PC-9 (cell line): Measurements from ENCODE around the gene AKAP3. TPM values are rescaled to one million over a fixed set of nuclear protein-coding genes. Genes with fewer than 3 reads are reported as not detected.

Experiments
- BruUV-seq: library from RNA; stranded (reverse); fragments of 400-500 nt; replicated peaks from 2 replicates; lab custom pipeline; 2021; lab: Mats Ljungman, UMichigan
- CTCF ChIA-PET: fragments of 300-600 bp; sonication (Branson Sonifier 250); formaldehyde crosslinking; loops from one replicate; lab custom pipeline; 2022; ENCODE audit warnings: antibody characterized with exemption; lab: Charles Lee
- POLR2A ChIA-PET: fragments of 300-600 bp; sonication (Branson Sonifier 250); formaldehyde crosslinking; loops from one replicate; lab custom pipeline; 2022; ENCODE audit warnings: antibody characterized with exemption; ENCODE audit not compliant: unreplicated experiment; lab: Charles Lee
- DNase-seq, 2 experiments: peaks; one replicate each; pipeline versions ENCODE4 v3.0.0 to v3.0.0-alpha.2; 2015 to 2022; ENCODE audit warnings: mixed read lengths in 1 of 2
- H2AFZ ChIP-seq: fragments of 200-600 bp; sonication (generic); 2 replicates; pipeline ENCODE4 v1.8.1; 2017; ENCODE audit warnings: antibody characterized with exemption
- H3F3A ChIP-seq: fragments of 200-600 bp; sonication (generic); 2 replicates; pipeline ENCODE4 v1.8.1; 2017; ENCODE audit warnings: antibody characterized with exemption, mild to moderate bottlenecking, low read depth; ENCODE audit not compliant: insufficient read depth
- H3K27ac ChIP-seq: fragments of 200-600 bp; sonication (generic); 2 replicates; pipeline ENCODE4 v1.6.1; 2016; ENCODE audit warnings: mixed run types
- H3K27me3 ChIP-seq: fragments of 200-600 bp; sonication (generic); 2 replicates; pipeline ENCODE4 v1.6.1; 2016; ENCODE audit warnings: low read depth, mixed run types; ENCODE audit not compliant: insufficient read depth
- H3K36me3 ChIP-seq: fragments of 200-600 bp; sonication (generic); 2 replicates; pipeline ENCODE4 v1.6.1; 2016; ENCODE audit warnings: low read depth, mixed run types
- H3K4me1 ChIP-seq: fragments of 200-600 bp; sonication (generic); replicated peaks from 2 replicates; pipeline ENCODE4 v1.6.1; 2016; ENCODE audit warnings: mixed run types; ENCODE audit not compliant: insufficient read depth
- H3K4me2 ChIP-seq: fragments of 200-600 bp; sonication (generic); 2 replicates; pipeline ENCODE4 v1.6.1; 2017; ENCODE audit warnings: mixed run types
- H3K4me3 ChIP-seq: fragments of 200-600 bp; sonication (generic); 2 replicates; pipeline ENCODE4 v1.6.1; 2016; ENCODE audit warnings: mixed run types
- H3K79me2 ChIP-seq: fragments of 200-600 bp; sonication (generic); 2 replicates; pipeline ENCODE4 v1.6.1; 2017; ENCODE audit warnings: low read depth, mixed run types
- H3K9me2 ChIP-seq: fragments of 200-600 bp; sonication (generic); 2 replicates; pipeline ENCODE4 v1.8.1; 2017; ENCODE audit warnings: mild to moderate bottlenecking; ENCODE audit not compliant: insufficient read depth
- H3K9me3 ChIP-seq: fragments of 200-600 bp; sonication (generic); 2 replicates; pipeline ENCODE4 v1.8.1; 2016; ENCODE audit warnings: low read depth; ENCODE audit not compliant: insufficient read depth
- H4K20me1 ChIP-seq: fragments of 200-600 bp; sonication (generic); 2 replicates; pipeline ENCODE4 v1.8.1; 2017; ENCODE audit not compliant: insufficient read depth
- CTCF ChIP-seq: fragments of 200-600 bp; sonication (generic); conservative IDR thresholded peaks from 2 replicates; pipeline ENCODE4 v1.6.1; 2017; ENCODE audit warnings: mixed run types, antibody characterized with exemption, mild to moderate bottlenecking, moderate library complexity
- EZH2 ChIP-seq: fragments of 200-600 bp; sonication (generic); IDR thresholded peaks from 2 replicates; pipeline ENCODE4 v1.8.0; 2017; ENCODE audit warnings: antibody characterized with exemption, low read depth
- intact Hi-C: fragments of 100-400 bp; cut with micrococcal nuclease; formaldehyde crosslinking; loops from one replicate; pipeline ENCODE4 v1.10.0; 2022; ENCODE audit not compliant: unreplicated experiment
- total RNA-seq: library from RNA; stranded (reverse); gene quantifications from 2 replicates; pipeline ENCODE4 v1.2.3, GENCODE V29; 2021

The AKAP3 gene
- total RNA-seq, 1 experiment from 2014 or later = 2.1 TPM

GRCh38 chr12:4649358-4649661 lies 459 bp upstream of the AKAP3 start:
- ChIA-PET CTCF (interaction anchor here (0.7 to 1.2 kb wide), 2 partner anchors 45 to 1096 kb away, joined by 3 to 7 read pairs; no protein-coding TSS in a partner anchor), POLR2A (interaction anchor here (0.6 kb wide), 2 partner anchors 20 to 1250 kb away, joined by 3 read pairs; no protein-coding TSS in a partner anchor)
- Histone ChIP-seq H3F3A (no peaks in the 10 kb centered on the region), H3K9me3 (no peaks in the 10 kb centered on the region), H3K27me3 (no peaks in the 10 kb centered on the region), H3K4me1 (peaks cover 19% of the 10 kb centered on the region), H3K4me2 (peak overlapping the region; percentile 91), H3K9me2 (no peaks in the 10 kb centered on the region), H3K79me2 (peaks cover 33% of the 10 kb centered on the region), H2AFZ (peak overlapping the region; percentile 99), H3K27ac (peak overlapping the region; percentile 84), H3K36me3 (peaks cover 5% of the 10 kb centered on the region; the same call in 1 of the 2 replicates), H4K20me1 (no peaks in the 10 kb centered on the region), H3K4me3 (peak overlapping the region; percentile 86)
- intact Hi-C loops = loop anchor here (1.0 to 5.0 kb wide), 2 partner anchors 45 to 112 kb away; partner anchors contain the start of gene RAD51AP1
- DNase-seq = no peak
- TF ChIP-seq EZH2 = no peak
- no peak for TF ChIP-seq CTCF
- BruUV-seq = no TSS peak

- no peaks in the 10 kb centered on the region for H4K20me1 ChIP-seq
- intact Hi-C loops = loop anchor here (5.0 kb wide), 1 partner anchor 111 kb away; the partner anchor contains the start of gene RAD51AP1
- no peak for DNase-seq
- H3F3A ChIP-seq = no peaks in the 10 kb centered on the region
- TF ChIP-seq EZH2 = no peak
- no peak for TF ChIP-seq CTCF
- H3K4me3 ChIP-seq = peak overlapping the region; percentile 86
- POLR2A ChIA-PET = interaction anchor here (0.6 kb wide), 2 partner anchors 47 to 326 kb away, joined by 4 to 5 read pairs; no protein-coding TSS in a partner anchor
- CTCF ChIA-PET = interaction anchor here (0.6 to 1.2 kb wide), 4 partner anchors 18 to 1348 kb away, joined by 3 to 12 read pairs (median 3); no protein-coding TSS in a partner anchor
- H3K9me3 ChIP-seq = no peaks in the 10 kb centered on the region
- no peaks in the 10 kb centered on the region for H3K36me3 ChIP-seq
- peak overlapping the region; percentile 84 for H3K27ac ChIP-seq
- peaks cover 19% of the 10 kb centered on the region for H3K4me1 ChIP-seq
- H3K27me3 ChIP-seq = 0 out of 2 replicates have a peak, but pooled peaks cover 10% of the 10 kb centered on the region
- peaks cover 30% of the 10 kb centered on the region for H3K79me2 ChIP-seq
- peak overlapping the region; percentile 99 for H2AFZ ChIP-seq
- no peaks in the 10 kb centered on the region for H3K9me2 ChIP-seq
- H3K4me2 ChIP-seq = peak overlapping the region; percentile 91
- no TSS peak for BruUV-seq
These were observed 749 bp downstream of the AKAP3 start for GRCh38 chr12:4648104-4648500.

- no peaks in the 10 kb centered on the region for H3F3A ChIP-seq
- no peaks in the 10 kb centered on the region for H3K36me3 ChIP-seq
- TF ChIP-seq CTCF (no peak), EZH2 (no peak)
- BruUV-seq = no TSS peak
- POLR2A ChIA-PET = no interaction called here
- intact Hi-C loops = loop anchor here (5.0 kb wide), 1 partner anchor 108 kb away; the partner anchor contains the start of gene RAD51AP1
- no peaks in the 10 kb centered on the region for H3K9me3 ChIP-seq
- H2AFZ ChIP-seq = no peak overlapping the region
- H3K79me2 ChIP-seq = peaks cover 10% of the 10 kb centered on the region
- no peak overlapping the region for H3K27ac ChIP-seq
- H3K4me3 ChIP-seq = no peak overlapping the region
- CTCF ChIA-PET = no interaction called here
- peaks cover 10% of the 10 kb centered on the region for H3K4me1 ChIP-seq
- H3K4me2 ChIP-seq = no peak overlapping the region
- 0 out of 2 replicates have a peak, but pooled peaks cover 18% of the 10 kb centered on the region for H3K27me3 ChIP-seq
- H4K20me1 ChIP-seq = no peaks in the 10 kb centered on the region
- H3K9me2 ChIP-seq = no peaks in the 10 kb centered on the region
- DNase-seq = no peak
These were observed 3.8 kb downstream of the AKAP3 start for GRCh38 chr12:4645023-4645422.
